Endothelial cell of umbilical vein (primary cell): Measurements from ENCODE around the gene NIPBL. TPM values are rescaled to one million over a fixed set of nuclear protein-coding genes. Genes with fewer than 3 reads are reported as not detected.

Experiments used
- BruUV-seq: library from RNA; stranded (reverse); fragments of 400-500 nt; replicated peaks from 2 replicates; lab custom pipeline; 2021; lab: Mats Ljungman, UMichigan
- CTCF ChIA-PET: fragments of 300-600, 350-600 bp; sonication (Branson Sonifier 250); formaldehyde crosslinking; loops from one replicate; lab custom pipeline; 2021; ENCODE audit warnings: antibody characterized with exemption, inconsistent platforms; lab: Charles Lee
- POLR2A ChIA-PET: fragments of 300-600, 350-600 bp; sonication (Branson Sonifier 250); formaldehyde crosslinking; loops from one replicate; lab custom pipeline; 2021; ENCODE audit warnings: antibody characterized with exemption, inconsistent platforms; lab: Charles Lee
- DNase-seq: peaks from one replicate; pipeline ENCODE4 v3.0.0-alpha.2; 2011; ENCODE audit warnings: low read depth, low spot score
- FAIRE-seq: peaks from 2 replicates; lab custom pipeline; 2011; peaks lifted over from hg19 to GRCh38; lab: Jason Lieb, UNC
- H2AFZ ChIP-seq: 2 replicates; pipeline ENCODE4 v1.6.0; 2012; ENCODE audit warnings: low read depth, low read length, control low read depth, inconsistent platforms
- H3K27ac ChIP-seq: 2 replicates; pipeline ENCODE4 v1.5.1; 2011; ENCODE audit warnings: low read depth, mild to moderate bottlenecking, control low read depth, low read length, moderate library complexity; ENCODE audit not compliant: insufficient read depth
- H3K27me3 ChIP-seq, 2 experiments: 2 replicates each; pipeline versions ENCODE4 v1.6.0 to v1.6.1; 2011; ENCODE audit warnings: low read length in 2 of 2, mixed read lengths in 1 of 2; ENCODE audit not compliant: control insufficient read depth in 2 of 2, insufficient read depth in 2 of 2
- H3K36me3 ChIP-seq, 2 experiments: 2 replicates in 1 of 2; 3 replicates in 1 of 2; pipeline ENCODE4 v1.5.1; 2011; ENCODE audit warnings: low read length in 2 of 2, mild to moderate bottlenecking in 1 of 2, moderate library complexity in 1 of 2; ENCODE audit not compliant: control insufficient read depth in 2 of 2, insufficient read depth in 2 of 2; ENCODE audit errors: extremely low read depth in 1 of 2
- H3K4me1 ChIP-seq: 3 replicates; pipeline ENCODE4 v1.5.1; 2011; ENCODE audit warnings: mild to moderate bottlenecking, low read length; ENCODE audit not compliant: control insufficient read depth, insufficient read depth; ENCODE audit errors: extremely low read depth
- H3K4me2 ChIP-seq: 2 replicates; pipeline ENCODE4 v1.6.1; 2011; ENCODE audit warnings: low read length, control low read depth, mixed read lengths; ENCODE audit not compliant: insufficient read depth
- H3K4me3 ChIP-seq, 3 experiments: fragments of 200-600 bp in 1 of 3; sonication (generic), shearing (Covaris generic) in 1 of 3; replicated peaks in 1 of 3; 2 replicates each; pipeline ENCODE4 v1.5.1; 2011 to 2016; ENCODE audit warnings: control low read depth in 3 of 3, low read length in 3 of 3, mild to moderate bottlenecking in 2 of 3, inconsistent platforms in 1 of 3, low read depth in 1 of 3, moderate library complexity in 1 of 3; ENCODE audit not compliant: insufficient read depth in 1 of 3
- H3K79me2 ChIP-seq: 2 replicates; pipeline ENCODE4 v1.6.0; 2012; ENCODE audit warnings: low read length, inconsistent platforms; ENCODE audit not compliant: control insufficient read depth, insufficient read depth
- H3K9ac ChIP-seq: replicated peaks from 2 replicates; pipeline ENCODE3; 2011; ENCODE audit warnings: low read length, control low read depth; ENCODE audit not compliant: insufficient read depth; ENCODE audit errors: extremely low read depth
- H3K9me1 ChIP-seq: replicated peaks from 3 replicates; pipeline ENCODE4 v1.6.0; 2011; ENCODE audit warnings: mild to moderate bottlenecking, low read length; ENCODE audit not compliant: control insufficient read depth, insufficient read depth; ENCODE audit errors: extremely low read depth
- H3K9me3 ChIP-seq: replicated peaks from 2 replicates; pipeline ENCODE4 v1.5.1; 2012; ENCODE audit warnings: low read length, inconsistent platforms; ENCODE audit not compliant: control insufficient read depth, insufficient read depth
- H4K20me1 ChIP-seq: replicated peaks from 2 replicates; pipeline ENCODE3; 2011; ENCODE audit warnings: mild to moderate bottlenecking, low read length; ENCODE audit not compliant: control insufficient read depth, insufficient read depth; ENCODE audit errors: extremely low read depth
- EZH2 ChIP-seq: IDR thresholded peaks from 2 replicates; pipeline ENCODE4 v1.6.1; 2012; ENCODE audit warnings: borderline replicate concordance, low read depth, mild to moderate bottlenecking, moderate library complexity, low read length, inconsistent platforms; ENCODE audit not compliant: severe bottlenecking
- FOS ChIP-seq: IDR thresholded peaks from 2 replicates; pipeline ENCODE4 v1.6.1; 2011; ENCODE audit warnings: mild to moderate bottlenecking, low read length, moderate library complexity, borderline replicate concordance; ENCODE audit not compliant: insufficient read depth
- GATA2 ChIP-seq: IDR thresholded peaks from 2 replicates; pipeline ENCODE4 v1.7.0; 2011; ENCODE audit warnings: low read depth, mild to moderate bottlenecking, moderate library complexity, mixed read lengths, low read length; ENCODE audit not compliant: insufficient read length, insufficient read depth
- JUN ChIP-seq: IDR thresholded peaks from 2 replicates; pipeline ENCODE4 v1.6.1; 2011; ENCODE audit warnings: borderline replicate concordance, low read depth; ENCODE audit not compliant: insufficient read length, insufficient read depth
- MYC ChIP-seq: IDR thresholded peaks from one replicate; pipeline ENCODE4 v1.6.1; 2011; ENCODE audit warnings: mild to moderate bottlenecking, low read depth, low read length
- POLR2A ChIP-seq: IDR thresholded peaks from 2 replicates; pipeline ENCODE4 v1.6.1; 2012; ENCODE audit warnings: low read depth, mild to moderate bottlenecking, control low read depth, low read length
- POLR2AphosphoS5 ChIP-seq: IDR thresholded peaks from 2 replicates; pipeline ENCODE4 v1.6.1; 2012; ENCODE audit warnings: low read depth, mild to moderate bottlenecking, control low read depth, low read length, moderate library complexity; ENCODE audit not compliant: insufficient read depth
- dilution Hi-C: fragments of 300-500 bp; cut with MboI; formaldehyde crosslinking; loops from one replicate; pipeline ENCODE4 v1.15.0; 2019; ENCODE audit warnings: low sequenced_read_pairs; ENCODE audit not compliant: extremely low pct_ligation_motif_present
- intact Hi-C: fragments of 100-400 bp; cut with micrococcal nuclease; formaldehyde crosslinking; loops from one replicate; pipeline ENCODE4 v1.10.0; 2022
- polyA plus RNA-seq, 4 experiments: library from polyadenylated mRNA; depleted of rRNA in 3 of 4; stranded (reverse) in 3 of 4; unstranded in 1 of 4; fragments of >200 nt; gene quantifications; 2 replicates each; pipeline versions ENCODE4 v1.2.1 to v1.2.3, GENCODE V29; 2011 to 2012; ENCODE audit warnings: missing spikeins in 1 of 4
- total RNA-seq: library from RNA; stranded (reverse); gene quantifications from 2 replicates; pipeline ENCODE4 v1.2.3, GENCODE V29; 2021
- TF ChIP-seq, protein P1 (sequence below), 2 donors: IDR thresholded peaks; 1 replicate in 1 of 2; 2 replicates in 1 of 2; pipeline ENCODE4 v1.5.1; 2011; ENCODE audit warnings: low read length in 2 of 2, mild to moderate bottlenecking in 2 of 2, moderate library complexity in 2 of 2, control low read depth in 1 of 2, inconsistent platforms in 1 of 2, low read depth in 1 of 2; ENCODE audit not compliant: insufficient read depth in 1 of 2; ENCODE audit errors: extremely low read depth in 1 of 2
- TF ChIP-seq, protein P2 (sequence below): IDR thresholded peaks from 2 replicates; pipeline ENCODE4 v1.6.1; 2011; ENCODE audit not compliant: insufficient read depth, insufficient read length

The NIPBL gene
- total and polyA plus RNA-seq, 2 donors (not counting 3 experiments of a cell fraction or from before 2014, with no cell fraction given), result 15.5 to 50.7 TPM

GRCh38 chr5:36935805-36936204 is 59.2 kb downstream of the NIPBL start:
- peaks cover 11% of the 10 kb centered on the region for H4K20me1 ChIP-seq
- POLR2A ChIA-PET, result no interaction called here
- H3K27me3 ChIP-seq, result no peaks in the 10 kb centered on the region

More at GRCh38 chr5:36935805-36936204, 59.2 kb downstream of the NIPBL start:
- no peak overlapping the region for H3K4me2 ChIP-seq
- peaks cover 91% of the 10 kb centered on the region for H3K79me2 ChIP-seq
- dilution Hi-C loops (no loop called here), intact Hi-C loops (no loop called here)
- no peak for DNase-seq
- no peaks in the 10 kb centered on the region for H3K36me3 ChIP-seq
- no peak overlapping the region for H2AFZ ChIP-seq
- H3K27ac ChIP-seq, result no peak overlapping the region
- TF ChIP-seq MYC (no peak), JUN (no peak), POLR2AphosphoS5 (no peak), FOS (no peak), EZH2 (no peak), POLR2A (no peak), GATA2 (no peak)
- TF ChIP-seq, protein P1, sequence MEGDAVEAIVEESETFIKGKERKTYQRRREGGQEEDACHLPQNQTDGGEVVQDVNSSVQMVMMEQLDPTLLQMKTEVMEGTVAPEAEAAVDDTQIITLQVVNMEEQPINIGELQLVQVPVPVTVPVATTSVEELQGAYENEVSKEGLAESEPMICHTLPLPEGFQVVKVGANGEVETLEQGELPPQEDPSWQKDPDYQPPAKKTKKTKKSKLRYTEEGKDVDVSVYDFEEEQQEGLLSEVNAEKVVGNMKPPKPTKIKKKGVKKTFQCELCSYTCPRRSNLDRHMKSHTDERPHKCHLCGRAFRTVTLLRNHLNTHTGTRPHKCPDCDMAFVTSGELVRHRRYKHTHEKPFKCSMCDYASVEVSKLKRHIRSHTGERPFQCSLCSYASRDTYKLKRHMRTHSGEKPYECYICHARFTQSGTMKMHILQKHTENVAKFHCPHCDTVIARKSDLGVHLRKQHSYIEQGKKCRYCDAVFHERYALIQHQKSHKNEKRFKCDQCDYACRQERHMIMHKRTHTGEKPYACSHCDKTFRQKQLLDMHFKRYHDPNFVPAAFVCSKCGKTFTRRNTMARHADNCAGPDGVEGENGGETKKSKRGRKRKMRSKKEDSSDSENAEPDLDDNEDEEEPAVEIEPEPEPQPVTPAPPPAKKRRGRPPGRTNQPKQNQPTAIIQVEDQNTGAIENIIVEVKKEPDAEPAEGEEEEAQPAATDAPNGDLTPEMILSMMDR (IDR thresholded peaks at IDR 0.05; ENCODE audit: extremely low read depth in 1 of 2, insufficient read depth in 1 of 2, low read depth in 1 of 2, low read length in 2 of 2), result no peak
- TF ChIP-seq, protein P2, sequence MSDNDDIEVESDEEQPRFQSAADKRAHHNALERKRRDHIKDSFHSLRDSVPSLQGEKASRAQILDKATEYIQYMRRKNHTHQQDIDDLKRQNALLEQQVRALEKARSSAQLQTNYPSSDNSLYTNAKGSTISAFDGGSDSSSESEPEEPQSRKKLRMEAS, result no peak
- CTCF ChIA-PET, result interaction anchor here (3.8 kb wide), 1 partner anchor 9 kb away, joined by 16 read pairs; no protein-coding TSS in a partner anchor
- H3K9ac ChIP-seq, result no peak overlapping the region
- FAIRE-seq, result no peak
- H3K4me1 ChIP-seq, result peaks cover 27% of the 10 kb centered on the region
- peaks cover 3% of the 10 kb centered on the region for H3K9me1 ChIP-seq
- no peak overlapping the region for H3K4me3 ChIP-seq
- H3K9me3 ChIP-seq, result no peaks in the 10 kb centered on the region
- BruUV-seq, result no TSS peak
